Spleen (tissue), 7 donors: ENCODE results near the gene DHRSX.

ENCODE experiments used
- CTCF ChIP-seq, 11 experiments: fragments of 200-600 bp in 7 of 11; fragments of 450-650 bp in 4 of 11; sonication (generic) in 4 of 11; IDR thresholded peaks in 8 of 11; conservative IDR thresholded peaks in 3 of 11; 1 replicate in 7 of 11; 2 replicates in 4 of 11; pipeline versions ENCODE4 v1.4.0 to v1.8.0; 2016 to 2021; ENCODE audit warnings: antibody characterized with exemption in 11 of 11, inconsistent platforms in 4 of 11, mild to moderate bottlenecking in 1 of 11
- POLR2A ChIP-seq, 3 donors: fragments of 450-650 bp; IDR thresholded peaks; one replicate each; pipeline ENCODE4 v1.5.1; 2017; ENCODE audit warnings: antibody characterized with exemption in 3 of 3, mild to moderate bottlenecking in 1 of 3
- POLR2AphosphoS5 ChIP-seq, 3 donors: sonication (generic); formaldehyde crosslinking; IDR thresholded peaks; one replicate each; pipeline ENCODE4 v1.5.1; 2017; ENCODE audit warnings: antibody characterized with exemption in 3 of 3
- donor health status: DM: no; HTN: no; CAD: no; lungs with moderate emphysema.
- donor health status: DM: no; HTN: no; CAD: no.
- donor health status: DM: no; HTN: no; CAD: no.

GRCh38 chrX:2439613-2440012, 61.2 kb downstream of the DHRSX start:
- TF ChIP-seq POLR2A (IDR thresholded peaks at IDR 0.05), result no peak
- TF ChIP-seq CTCF (IDR thresholded peaks at IDR 0.05 in 8 of 11, conservative IDR thresholded peaks at IDR 0.05 in 3 of 11), result no peak
- no peak for TF ChIP-seq POLR2AphosphoS5 (IDR thresholded peaks at IDR 0.05)
